Heart left ventricle (tissue), 13 donors: ENCODE measurements around the gene SDR39U1.

Experiments used
- POLR2A ChIP-seq, 2 donors: fragments of 450-650 bp; IDR thresholded peaks; one replicate each; pipeline ENCODE4 v1.6.1; 2017; ENCODE audit warnings: antibody characterized with exemption in 2 of 2, mild to moderate bottlenecking in 2 of 2, moderate library complexity in 2 of 2
- TF ChIP-seq, protein P1 (sequence below), 12 donors: fragments of 200-600 bp; sonication (generic) in 4 of 12; IDR thresholded peaks; one replicate each; pipeline versions ENCODE4 v1.5.0 to v1.8.0; 2018 to 2022; ENCODE audit warnings: antibody characterized with exemption in 12 of 12, mild to moderate bottlenecking in 5 of 12
- donor health status: ischemic (EF 13 %, LVEDD 7.1; RV severe dilation, severe dysfunction).
- donor health status: DM: no; HTN: yes; CAD: no.
- donor health status: DM: no; HTN: no; CAD: no.
- donor health status: ischemic (EF 25% LVEDD 6.9; RV normal size, moderate dysfunction).
- donor health status: ischemic (EF 25% LVEDD 5.7; RV mildly dilated, moderate dysfunction).
- donor health status: ischemic (EF 35%, LVEDD 5.7; RV mildly dilated, moderate dysfunction).
- donor health status: nonischemic (EF 11% LVEDD 7.7; RV severe dilation, severe dysfunction).
- donor health status: DM: yes; HTN: yes; CAD: no.
- donor health status: PGD.
- donor health status: ischemic (EF 29% LVEDD 5.4; RV normal size, mild dysfunction).
- donor health status: nonischemic (EF 23%, LVEDD 6.1; RV moderate dilation, normal function).

GRCh38 chr14:24418492-24418873 lies 24.1 kb downstream of the SDR39U1 start:
- TF ChIP-seq, protein P1, sequence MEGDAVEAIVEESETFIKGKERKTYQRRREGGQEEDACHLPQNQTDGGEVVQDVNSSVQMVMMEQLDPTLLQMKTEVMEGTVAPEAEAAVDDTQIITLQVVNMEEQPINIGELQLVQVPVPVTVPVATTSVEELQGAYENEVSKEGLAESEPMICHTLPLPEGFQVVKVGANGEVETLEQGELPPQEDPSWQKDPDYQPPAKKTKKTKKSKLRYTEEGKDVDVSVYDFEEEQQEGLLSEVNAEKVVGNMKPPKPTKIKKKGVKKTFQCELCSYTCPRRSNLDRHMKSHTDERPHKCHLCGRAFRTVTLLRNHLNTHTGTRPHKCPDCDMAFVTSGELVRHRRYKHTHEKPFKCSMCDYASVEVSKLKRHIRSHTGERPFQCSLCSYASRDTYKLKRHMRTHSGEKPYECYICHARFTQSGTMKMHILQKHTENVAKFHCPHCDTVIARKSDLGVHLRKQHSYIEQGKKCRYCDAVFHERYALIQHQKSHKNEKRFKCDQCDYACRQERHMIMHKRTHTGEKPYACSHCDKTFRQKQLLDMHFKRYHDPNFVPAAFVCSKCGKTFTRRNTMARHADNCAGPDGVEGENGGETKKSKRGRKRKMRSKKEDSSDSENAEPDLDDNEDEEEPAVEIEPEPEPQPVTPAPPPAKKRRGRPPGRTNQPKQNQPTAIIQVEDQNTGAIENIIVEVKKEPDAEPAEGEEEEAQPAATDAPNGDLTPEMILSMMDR (IDR thresholded peaks at IDR 0.05), result no peak
- no peak for TF ChIP-seq POLR2A (IDR thresholded peaks at IDR 0.05)
